HG03460 (cell line): ENCODE data around the gene DARS2.
"Not testable (repeated sequence)": the region's sequence is repeated elsewhere in the genome, so short reads cannot be mapped to it uniquely, and the experiment has no call there.

ENCODE experiments used
- ATAC-seq: cut with Tn5 transposase; IDR thresholded peaks from one replicate; pipeline ENCODE4 v1.9.1; 2021; ENCODE audit not compliant: unreplicated experiment

DARS2 gene

DNA sequence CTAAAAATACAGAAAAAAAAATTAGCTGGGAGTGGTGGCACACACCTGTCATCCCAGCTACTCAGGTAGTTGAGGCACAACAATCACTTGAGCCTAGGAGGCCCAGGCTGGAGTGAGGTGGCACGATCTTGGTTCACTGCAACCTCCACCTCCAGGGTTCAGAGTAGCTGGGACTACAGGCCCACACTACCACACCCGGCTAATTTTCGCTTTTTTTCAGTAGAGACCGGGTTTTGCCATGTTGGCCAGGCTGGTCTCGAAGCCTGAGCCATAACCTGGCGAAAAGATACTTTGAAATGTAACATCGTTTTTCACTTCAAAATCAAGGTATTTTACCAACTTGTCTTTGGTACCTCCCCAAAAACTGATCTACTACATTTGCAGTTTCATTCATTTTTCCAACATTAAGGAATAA lies 37.3 kb downstream of the DARS2 start:
- no peak for ATAC-seq

DNA sequence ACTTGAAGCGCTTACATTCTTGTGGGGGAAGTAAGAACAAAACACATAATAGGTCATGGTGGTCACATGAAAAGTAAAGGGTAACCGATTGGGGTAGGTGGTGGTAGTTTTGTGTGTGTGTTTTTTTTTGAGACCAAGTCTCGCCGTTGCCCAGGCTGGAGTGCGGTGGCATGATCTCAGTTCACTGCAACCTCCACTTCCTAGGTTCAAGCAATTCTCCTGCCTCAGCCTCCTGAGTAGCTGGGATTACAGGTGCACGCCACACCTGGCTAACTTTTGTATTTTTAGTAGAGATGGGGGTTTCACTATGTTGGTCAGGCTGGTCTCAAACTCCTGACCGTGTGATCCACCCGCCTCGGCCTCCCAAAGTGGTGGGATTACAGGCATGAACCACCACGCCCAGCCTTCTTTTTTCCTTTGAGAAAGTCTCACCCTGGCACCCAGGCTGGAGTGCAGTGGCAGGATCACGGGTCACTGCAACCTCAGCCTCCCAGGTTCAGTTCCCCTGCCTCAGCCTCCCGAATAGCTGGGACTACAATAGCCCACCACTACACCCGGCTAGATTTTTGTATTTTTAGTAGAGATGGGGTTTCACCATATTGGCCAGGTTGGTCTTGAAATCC lies 37.8 kb downstream of the DARS2 start:
- not testable (repeated sequence) for ATAC-seq

DNA sequence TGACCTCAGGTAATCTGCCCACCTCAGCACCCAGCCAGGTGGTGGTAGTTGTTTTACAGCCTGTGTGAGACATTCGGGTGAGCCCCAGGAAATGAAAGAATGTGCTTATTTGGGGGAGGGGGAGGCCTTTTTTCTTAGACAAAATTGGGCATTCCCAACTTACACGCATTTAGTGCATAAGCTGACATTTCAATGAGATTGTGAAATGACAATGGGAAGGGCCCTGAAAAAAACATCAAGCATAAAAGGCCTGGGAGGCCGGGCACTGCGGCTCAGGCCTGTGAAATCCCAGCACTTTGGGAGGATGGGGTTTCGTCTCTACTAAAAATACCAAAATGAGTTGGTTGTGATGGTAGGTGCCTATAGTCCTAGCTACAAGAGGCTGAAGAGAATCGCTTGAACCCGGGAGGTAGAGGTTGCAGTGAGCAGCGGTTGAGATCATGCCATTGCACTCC lies 38.3 kb downstream of the DARS2 start:
- ATAC-seq, result no peak

DNA sequence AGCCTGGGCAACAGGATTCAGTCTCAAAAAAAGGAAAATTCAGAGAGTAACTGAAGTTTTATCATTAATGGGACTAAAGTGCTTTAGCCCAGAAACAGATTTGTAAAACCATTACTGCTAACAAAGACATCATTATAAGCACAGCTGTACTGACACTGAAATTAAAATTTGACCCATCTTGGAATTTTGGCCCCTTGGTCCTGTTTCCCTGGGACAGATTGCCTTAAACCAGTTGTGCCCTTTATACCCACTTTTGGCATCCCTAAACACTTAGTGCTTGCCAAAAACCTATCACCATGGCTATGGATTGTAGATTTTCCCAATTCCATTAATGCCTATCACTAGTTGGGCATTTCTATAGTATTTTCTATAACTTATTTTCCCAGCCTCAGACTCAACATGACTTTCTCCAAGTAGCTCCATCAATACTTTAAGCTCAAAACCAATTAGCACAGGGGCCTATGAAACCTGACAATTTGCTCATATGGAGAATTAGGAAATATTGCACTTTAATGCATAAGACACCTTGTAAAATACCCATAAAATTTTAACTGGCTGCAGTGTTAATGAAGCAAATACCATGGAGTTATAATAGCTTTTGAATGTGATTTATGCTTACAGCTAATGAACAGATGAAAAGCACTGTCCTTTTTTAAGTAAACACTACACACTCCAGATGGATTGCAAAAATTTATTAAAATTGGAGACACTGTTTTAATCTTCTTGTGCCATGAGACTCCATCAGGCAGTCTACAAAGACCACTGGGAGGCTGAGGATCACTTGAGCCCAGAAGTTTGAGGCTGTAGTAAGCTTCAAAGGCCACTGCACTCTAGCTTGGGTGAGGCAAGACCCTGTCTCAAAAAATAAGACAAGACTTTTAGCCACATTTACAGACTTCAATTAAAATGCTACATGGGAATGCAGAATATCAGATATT lies 39.0 kb downstream of the DARS2 start:
- no peak for ATAC-seq

DNA sequence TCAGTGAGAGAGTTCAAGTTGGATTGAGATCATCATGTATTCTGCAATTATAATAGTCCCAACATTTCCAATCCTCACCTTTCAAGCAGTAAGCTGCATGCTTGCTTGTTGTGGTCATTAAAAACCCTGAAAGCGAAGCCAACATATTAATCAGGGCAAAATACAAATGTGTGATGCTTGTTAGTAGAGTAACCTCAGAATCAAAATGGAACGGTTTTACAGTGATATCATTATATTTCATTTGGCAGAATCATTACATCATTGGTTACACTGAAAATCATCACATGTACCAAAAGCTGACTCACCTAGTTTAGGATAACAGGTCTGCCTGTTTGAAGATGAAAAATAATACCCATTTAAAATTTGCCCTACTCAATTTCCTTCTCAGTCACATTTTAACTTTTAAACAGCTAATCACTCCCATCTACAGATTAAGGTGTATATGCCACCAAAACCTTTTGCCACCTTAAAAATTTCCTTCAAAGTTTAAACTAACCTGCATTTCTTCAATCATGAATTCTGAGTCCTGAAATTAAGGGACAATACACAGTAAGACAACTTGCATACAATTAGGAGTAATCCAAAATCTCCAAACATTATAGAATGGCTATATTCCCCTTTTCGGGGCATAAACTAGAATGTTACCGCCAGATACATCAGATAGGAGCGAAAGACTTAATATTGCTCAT lies 39.9 kb downstream of the DARS2 start:
- ATAC-seq, result no peak

DNA sequence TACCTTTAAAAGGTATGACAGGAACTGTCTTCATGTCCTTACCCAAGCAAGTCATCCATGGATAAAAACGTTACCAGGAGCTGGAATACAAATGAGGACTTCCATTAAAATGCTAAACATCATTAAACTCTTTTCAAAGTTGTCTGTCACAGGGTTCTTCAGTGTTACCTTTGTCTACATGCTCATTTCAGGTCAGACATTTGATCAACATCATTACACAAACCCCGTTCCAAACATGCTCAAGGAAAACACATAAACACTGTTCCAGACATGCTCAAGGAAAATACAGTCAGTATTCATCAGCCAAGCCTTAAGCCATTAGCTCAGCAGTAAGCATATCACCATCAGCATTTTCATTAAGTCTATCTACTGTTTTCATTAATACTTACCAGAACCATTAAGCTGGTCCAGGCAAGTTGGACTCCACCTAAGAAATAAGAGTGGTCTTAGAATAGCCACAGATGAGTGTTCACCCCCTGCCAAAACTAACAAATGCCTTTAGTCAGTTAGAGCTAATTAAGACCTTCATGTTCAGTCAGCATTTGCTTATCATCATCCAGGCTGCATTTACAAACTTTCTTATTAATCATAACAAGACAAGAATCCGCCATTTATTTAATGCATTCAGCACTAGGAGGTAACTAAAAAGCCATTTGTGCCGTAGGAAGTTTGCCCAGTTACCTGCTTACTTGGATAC lies 41.1 kb downstream of the DARS2 start:
- ATAC-seq, result no peak

DNA sequence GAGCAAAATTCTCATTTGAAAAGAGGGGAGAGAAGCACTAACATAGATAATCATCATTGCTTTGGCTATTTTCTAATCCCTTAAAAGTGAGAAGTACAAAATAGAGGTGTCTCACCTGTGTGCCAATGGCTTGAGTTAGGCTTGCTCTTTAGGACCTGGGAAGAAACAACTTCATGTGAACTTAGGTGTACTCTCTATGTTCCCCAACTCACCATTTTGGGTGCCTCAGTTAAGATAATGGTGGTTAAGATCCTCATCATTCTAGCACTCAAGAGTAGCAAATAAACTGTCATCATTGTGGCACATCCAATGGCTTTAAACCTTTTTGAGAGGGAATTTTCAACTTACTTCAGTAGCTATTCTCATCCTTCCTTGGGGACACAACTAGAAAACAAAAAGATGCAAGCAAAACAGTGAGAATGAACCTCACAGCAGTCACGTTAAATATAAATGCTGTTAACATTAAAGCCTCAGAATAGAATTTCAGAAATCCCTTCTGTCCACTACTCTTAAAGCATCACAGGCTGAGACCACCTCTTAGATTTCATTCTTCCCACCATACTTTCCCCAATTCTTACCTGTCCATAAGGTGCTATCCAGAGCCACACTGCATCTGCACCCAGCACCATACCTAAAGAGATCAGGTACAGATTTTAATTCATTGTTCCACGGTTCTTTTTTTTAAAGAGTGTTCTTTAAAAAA lies 42.1 kb downstream of the DARS2 start:
- no peak for ATAC-seq

DNA sequence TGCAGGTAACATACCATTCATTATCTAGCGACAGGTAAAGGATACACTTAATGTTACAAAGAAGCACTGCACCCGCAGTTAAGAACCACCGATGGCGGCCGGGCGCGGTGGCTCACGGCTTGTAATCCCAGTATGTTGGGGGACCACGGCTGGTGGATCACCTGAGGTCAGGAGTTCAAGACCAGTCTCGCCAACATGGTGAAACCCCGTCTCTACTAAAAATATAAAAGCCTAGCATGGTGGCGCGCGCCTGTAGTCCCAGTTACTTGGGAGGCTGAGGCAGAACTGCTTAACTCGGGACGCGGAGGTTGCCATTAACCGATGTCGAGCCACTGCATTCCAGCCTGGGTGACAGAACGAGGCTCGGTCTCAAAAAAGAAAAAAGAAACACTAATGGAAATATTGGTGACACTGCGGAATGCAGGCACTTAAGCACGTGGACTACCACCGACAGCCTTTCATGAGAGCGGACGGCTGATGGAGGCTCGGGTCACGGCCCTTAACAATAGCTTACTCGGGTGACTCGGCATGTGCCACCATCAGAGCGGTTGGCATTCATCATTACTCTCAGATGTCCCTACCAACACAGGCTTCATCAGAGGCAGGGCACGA lies 42.8 kb downstream of the DARS2 start:
- ATAC-seq, result no peak

DNA sequence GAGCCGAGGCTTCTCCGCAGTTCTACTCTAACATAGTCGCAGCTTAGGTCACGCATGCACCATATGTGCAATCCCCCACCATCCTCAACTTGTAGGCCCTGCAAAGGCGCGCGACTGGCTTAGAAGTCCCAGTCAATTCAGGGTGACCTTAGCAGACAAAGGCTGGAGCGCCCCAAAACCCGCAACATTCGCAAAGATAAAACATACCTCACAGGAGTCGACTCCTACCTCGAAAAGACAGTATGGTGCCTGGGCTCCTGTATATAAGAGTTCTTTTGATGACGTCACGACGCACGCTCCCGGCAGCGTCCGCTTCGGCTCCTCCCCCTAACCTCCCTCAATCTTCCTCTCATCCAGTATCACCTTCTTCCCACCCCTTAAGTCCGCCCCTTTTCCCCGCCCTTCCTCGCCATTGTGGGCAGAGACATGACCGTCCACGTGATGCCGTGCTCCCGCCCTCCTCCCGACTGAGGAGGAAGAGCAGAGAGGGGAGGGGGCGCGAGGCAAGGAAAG lies 43.3 kb downstream of the DARS2 start, which contains the start of gene GAS5:
GAS5 (minus strand) TSS at position 237 of the 513 bp plus-strand sequence.
- peak; percentile 62 for ATAC-seq

DNA sequence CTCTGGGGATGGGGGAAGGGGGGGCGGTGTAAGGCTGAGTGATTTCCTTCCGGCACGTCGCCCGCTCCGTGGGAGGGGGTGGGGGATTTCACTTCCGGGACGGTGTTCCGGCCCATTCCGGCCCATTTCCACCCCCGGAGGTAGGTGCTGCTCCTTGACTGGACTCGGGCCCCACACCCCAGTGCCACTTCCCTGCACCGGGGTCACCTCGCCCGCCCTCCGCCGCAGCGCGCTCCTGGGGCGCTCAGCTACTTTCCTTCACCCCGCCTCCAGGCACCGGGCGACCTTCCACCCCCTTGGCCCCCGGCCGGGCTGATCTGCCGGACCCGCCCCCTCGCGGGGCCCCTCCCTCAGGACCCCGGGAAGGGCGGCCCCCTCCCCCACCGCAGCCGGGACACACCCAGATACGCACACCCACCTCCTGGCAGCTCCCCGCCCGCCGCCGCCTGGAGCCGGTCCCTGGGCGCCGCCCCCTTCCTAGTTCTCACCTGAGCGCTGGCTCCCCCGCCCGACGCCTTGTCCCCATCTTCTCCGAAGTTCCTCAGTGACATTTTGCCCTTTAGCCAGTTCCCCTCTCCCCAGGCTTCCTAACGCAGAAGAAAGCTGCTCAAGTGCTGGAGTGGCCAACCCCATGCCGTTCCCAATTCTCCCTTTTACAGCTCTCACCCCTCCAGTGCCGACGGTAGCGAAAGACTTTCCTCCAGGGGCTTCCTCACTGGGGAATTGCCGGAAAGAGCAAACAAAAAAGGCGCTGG lies 44.0 kb downstream of the DARS2 start, which contains the start of gene ZBTB37:
ZBTB37 (plus strand) TSS at position 115 of the 755 bp plus-strand sequence. CDS start 1,846 bp downstream, outside the sequence.
- ATAC-seq, result peak; percentile 61

DNA sequence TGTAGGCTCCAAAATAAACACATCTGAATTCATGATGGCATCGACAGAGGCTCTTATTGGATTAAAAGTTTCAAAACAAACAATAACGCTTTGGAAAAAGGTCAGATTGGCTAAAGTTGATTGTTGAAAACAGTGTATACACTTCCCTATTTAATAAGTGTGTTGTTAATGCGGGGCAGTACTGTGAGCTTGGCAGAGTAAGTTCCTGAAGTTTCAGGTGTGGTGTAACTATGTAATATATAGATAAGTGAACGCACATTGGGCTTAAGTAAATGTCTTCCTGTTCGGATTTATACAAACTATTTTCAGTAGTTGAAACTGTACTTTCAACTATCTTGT lies 44.5 kb downstream of the DARS2 start:
- ATAC-seq, result no peak

DNA sequence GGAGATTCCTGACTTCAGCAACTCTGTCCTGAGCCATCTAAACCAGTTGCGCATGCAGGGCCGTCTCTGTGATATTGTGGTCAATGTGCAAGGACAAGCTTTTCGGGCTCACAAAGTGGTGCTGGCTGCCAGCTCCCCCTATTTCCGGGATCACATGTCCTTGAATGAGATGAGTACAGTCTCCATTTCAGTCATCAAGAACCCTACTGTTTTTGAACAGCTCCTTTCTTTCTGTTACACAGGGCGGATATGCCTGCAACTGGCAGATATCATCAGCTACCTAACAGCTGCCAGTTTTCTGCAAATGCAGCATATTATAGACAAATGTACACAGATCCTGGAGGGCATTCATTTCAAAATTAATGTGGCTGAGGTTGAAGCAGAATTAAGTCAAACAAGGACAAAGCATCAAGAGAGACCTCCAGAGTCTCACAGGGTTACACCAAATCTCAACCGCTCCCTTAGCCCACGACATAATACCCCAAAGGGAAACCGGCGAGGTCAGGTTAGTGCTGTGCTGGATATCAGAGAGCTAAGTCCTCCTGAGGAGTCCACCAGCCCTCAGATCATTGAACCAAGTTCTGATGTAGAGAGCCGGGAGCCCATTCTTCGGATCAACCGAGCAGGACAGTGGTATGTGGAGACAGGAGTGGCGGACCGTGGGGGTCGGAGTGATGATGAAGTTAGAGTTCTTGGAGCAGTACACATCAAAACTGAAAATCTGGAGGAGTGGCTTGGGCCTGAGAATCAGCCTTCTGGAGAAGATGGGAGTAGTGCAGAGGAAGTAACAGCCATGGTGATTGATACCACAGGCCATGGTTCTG lies 46.0 kb downstream of the DARS2 start:
- peak; percentile 32 for ATAC-seq

DNA sequence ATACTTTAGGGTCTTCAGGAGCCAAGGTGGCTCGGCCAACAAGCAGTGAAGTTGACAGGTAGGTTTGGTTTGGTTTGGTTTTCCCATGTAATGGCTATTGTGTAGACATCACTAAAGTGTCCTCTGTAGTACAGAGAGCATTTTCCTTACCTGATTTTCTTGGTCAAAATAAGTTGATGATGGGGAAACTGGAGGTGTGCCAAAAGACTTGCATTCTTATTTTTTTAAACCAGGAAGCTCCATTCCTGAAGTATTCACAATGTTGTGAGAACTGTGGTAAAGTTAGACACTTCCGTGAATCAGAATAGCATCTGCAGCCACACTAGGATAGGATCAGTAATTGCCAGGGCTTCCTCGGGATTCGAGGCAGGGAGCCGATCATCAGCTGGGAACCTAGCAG lies 46.6 kb downstream of the DARS2 start:
- ATAC-seq, result no peak

DNA sequence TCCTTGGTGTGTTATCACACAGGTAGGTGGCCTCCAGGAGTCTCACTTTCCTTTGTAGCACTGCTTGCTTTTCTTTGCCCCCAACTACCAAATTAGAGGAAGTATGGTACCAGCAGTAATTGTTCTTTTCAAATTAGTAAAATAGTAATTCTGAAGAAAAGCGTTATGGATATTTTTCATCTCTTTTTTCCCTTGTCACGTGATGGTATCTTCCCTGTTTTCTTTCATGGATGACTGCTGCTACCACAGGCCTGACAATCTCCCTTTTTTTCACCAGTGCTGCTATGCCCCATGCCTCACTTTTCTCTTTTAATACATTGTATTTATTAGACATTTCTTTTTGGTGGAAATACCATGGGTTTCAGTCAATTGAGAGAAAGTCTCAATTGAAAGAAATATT lies 47.0 kb downstream of the DARS2 start:
- no peak for ATAC-seq

DNA sequence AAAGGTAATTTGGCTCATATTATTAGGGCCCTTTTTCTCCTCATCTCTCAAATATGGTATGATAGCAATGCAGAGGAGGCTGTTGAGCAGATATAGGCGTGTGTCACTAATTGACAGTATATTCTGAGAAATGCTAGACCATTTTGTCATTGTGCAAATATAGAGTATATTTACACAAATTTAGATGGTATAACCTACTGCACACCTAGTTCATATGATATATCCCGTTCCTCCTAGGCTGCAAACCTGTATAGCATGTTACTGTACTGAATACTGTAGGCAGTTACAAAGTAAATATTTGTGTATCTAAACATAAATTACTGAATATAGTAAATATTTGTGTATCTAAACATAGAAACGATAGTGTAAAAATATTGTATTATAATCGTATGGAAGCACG lies 52.3 kb downstream of the DARS2 start:
- ATAC-seq, result no peak

DNA sequence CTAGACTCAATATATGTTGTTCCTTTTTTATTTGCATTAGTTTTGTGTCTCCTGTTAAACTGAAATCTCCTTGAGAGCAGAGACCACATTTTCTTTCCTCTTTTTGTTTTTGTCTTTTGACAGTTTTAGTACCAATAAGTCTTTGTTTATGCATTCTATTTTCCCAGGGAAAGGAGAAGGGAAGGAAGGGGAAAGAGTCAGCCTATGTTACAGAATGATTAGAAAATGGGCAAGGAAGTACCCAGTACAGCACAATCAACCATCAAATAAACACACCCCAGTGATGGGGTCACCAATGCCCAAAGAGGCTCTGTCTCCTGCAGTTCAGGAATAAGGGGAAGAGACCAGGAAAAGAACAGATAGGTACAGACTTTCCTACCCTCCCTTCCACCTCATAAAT lies 53.8 kb downstream of the DARS2 start:
- no peak for ATAC-seq

DNA sequence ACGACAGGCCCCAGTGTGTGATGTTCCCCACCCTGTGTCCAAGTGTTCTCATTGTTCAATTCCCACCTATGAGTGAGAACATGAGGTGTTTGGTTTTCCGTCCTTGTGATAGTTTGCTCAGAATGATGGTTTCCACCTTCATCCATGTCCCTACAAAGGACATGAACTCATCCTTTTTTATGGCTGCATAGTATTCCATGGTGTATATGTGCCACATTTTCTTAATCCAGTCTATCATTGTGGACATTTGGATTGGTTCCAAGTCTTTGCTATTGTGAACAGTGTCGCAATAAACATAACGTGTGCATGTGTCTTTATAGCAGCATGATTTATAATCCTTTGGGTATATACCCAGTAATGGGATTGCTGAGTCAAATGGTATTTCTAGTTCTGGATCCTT lies 56.6 kb downstream of the DARS2 start:
- ATAC-seq, result not testable (repeated sequence)

DNA sequence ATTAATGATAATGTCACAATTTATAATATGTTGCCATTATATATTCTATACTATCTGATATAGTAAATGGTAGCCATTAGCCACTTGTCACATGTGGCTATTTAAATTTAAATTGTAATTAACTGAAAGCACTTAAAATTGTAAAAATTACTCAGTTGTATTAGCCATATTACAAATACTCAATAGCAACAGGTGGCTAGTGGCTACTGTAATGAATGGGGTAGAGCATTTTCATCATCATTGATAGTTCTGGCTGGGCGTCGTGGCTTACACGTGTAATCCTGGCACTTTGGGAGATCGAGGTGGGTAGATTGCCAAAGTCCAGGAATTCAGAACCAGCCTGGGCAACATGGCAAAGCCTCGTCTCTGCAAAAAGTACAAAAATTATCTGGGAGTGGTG lies 60.2 kb downstream of the DARS2 start:
- ATAC-seq, result no peak
